ENCODE data around the gene MEF2D.

Gene MEF2D

DNA sequence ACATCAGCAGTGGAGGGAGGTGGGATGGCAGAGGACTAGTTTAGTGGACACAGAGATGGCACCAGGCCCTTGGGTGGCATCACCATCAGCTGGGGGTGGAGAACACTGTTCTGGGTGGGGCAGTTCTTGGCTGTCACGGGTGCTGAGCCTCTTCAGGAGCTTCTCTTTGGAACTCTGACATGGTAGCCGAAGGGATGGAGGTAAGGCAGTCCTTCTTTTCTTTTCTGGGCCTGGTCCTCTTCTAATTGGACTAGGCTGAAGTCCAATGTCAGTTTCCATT lies 8.3 kb upstream of the MEF2D start:
- Histone ChIP-seq H3F3A (ENCODE audit: low read depth) (peaks cover 4% of the 10 kb centered on the region; the same call in 1 of the 2 replicates), H4K20me1 (ENCODE audit: insufficient read depth, low read length, poor library complexity, severe bottlenecking) (no peaks in the 10 kb centered on the region), H3K79me2 (ENCODE audit: insufficient read depth, low read length) (no peaks in the 10 kb centered on the region; the same call in 1 of the 2 replicates), H3K4me2 (ENCODE audit: low read depth, low read length, poor library complexity, severe bottlenecking) (no peak overlapping the region), H3K4me3 (ENCODE audit: low read length, poor library complexity, severe bottlenecking) (no peak overlapping the region), H3K9me2 (replicated peaks; ENCODE audit: low read depth, low read length) (no peaks in the 10 kb centered on the region), H3K9me3 (ENCODE audit: insufficient read depth, low read depth, low read length) (no peaks in the 10 kb centered on the region), H3K27me3 (ENCODE audit: insufficient read depth, low read length, poor library complexity, severe bottlenecking) (no peaks in the 10 kb centered on the region), H3K4me1 (ENCODE audit: insufficient read depth, low read length, poor library complexity, severe bottlenecking) (peaks cover 35% of the 10 kb centered on the region), H3K36me3 (ENCODE audit: insufficient read depth, low read length) (no peaks in the 10 kb centered on the region), H3K9ac (ENCODE audit: low read depth, low read length, poor library complexity, severe bottlenecking) (no peak overlapping the region), H2AFZ (ENCODE audit: low read length) (peak overlapping the region; percentile 37; the same call in 1 of the 2 replicates)
- TF ChIP-seq EZH2phosphoT487 (IDR thresholded peaks at IDR 0.05; ENCODE audit: borderline replicate concordance), result no peak
- TF ChIP-seq, protein P1, sequence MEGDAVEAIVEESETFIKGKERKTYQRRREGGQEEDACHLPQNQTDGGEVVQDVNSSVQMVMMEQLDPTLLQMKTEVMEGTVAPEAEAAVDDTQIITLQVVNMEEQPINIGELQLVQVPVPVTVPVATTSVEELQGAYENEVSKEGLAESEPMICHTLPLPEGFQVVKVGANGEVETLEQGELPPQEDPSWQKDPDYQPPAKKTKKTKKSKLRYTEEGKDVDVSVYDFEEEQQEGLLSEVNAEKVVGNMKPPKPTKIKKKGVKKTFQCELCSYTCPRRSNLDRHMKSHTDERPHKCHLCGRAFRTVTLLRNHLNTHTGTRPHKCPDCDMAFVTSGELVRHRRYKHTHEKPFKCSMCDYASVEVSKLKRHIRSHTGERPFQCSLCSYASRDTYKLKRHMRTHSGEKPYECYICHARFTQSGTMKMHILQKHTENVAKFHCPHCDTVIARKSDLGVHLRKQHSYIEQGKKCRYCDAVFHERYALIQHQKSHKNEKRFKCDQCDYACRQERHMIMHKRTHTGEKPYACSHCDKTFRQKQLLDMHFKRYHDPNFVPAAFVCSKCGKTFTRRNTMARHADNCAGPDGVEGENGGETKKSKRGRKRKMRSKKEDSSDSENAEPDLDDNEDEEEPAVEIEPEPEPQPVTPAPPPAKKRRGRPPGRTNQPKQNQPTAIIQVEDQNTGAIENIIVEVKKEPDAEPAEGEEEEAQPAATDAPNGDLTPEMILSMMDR (conservative IDR thresholded peaks at IDR 0.05; ENCODE audit: low read length), result no peak

DNA sequence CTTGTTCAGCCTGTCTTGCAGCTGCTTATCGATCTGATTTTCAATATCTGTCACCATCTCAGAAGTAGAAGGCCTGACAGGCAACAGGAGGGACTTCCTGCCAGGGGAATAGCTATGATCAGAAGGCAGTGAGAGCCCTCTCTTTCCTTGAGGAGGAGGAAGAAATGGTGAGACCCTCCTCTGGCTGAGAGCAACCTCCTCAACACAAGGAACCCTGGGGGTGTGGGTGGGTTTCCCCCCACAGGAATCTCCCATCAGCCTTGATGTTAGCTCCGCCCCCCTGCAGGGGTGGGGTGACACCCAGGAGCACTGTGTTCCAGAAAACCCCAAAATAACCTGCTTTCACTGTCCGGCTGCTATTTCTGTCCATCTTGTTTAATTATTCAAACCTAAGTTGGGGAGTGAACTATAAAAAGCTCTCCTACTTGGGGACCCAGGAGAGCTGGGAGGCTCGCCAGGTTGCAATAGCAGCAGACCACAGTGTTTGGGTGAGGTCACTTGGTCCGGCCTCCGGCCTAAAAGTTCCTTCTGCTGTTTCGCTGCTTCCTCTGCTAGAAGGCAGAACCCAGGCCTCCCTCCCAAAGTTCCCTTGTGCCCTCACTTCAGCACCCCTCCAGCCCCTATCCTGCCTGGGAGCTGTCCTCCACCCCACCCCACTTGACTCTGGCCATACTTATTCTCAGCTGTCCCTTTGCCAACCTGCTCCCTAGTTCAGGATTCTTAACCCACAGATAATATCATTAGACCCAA lies 7.8 kb upstream of the MEF2D start:
- Histone ChIP-seq H3F3A (ENCODE audit: low read depth) (peaks cover 5% of the 10 kb centered on the region; the same call in 1 of the 2 replicates), H3K9me2 (replicated peaks; ENCODE audit: low read depth, low read length) (no peaks in the 10 kb centered on the region), H3K4me1 (ENCODE audit: insufficient read depth, low read length, poor library complexity, severe bottlenecking) (peaks cover 41% of the 10 kb centered on the region), H2AFZ (ENCODE audit: low read length) (peak overlapping the region; percentile 51; the same call in 1 of the 2 replicates), H4K20me1 (ENCODE audit: insufficient read depth, low read length, poor library complexity, severe bottlenecking) (no peaks in the 10 kb centered on the region), H3K36me3 (ENCODE audit: insufficient read depth, low read length) (no peaks in the 10 kb centered on the region), H3K4me2 (ENCODE audit: low read depth, low read length, poor library complexity, severe bottlenecking) (peak overlapping the region; percentile 41), H3K79me2 (ENCODE audit: insufficient read depth, low read length) (peaks cover 2% of the 10 kb centered on the region; the same call in 1 of the 2 replicates), H3K4me3 (ENCODE audit: low read length, poor library complexity, severe bottlenecking) (peak overlapping the region; percentile 44), H3K27me3 (ENCODE audit: insufficient read depth, low read length, poor library complexity, severe bottlenecking) (no peaks in the 10 kb centered on the region), H3K9ac (ENCODE audit: low read depth, low read length, poor library complexity, severe bottlenecking) (peak overlapping the region; percentile 53), H3K9me3 (ENCODE audit: insufficient read depth, low read depth, low read length) (no peaks in the 10 kb centered on the region)
- no peak for TF ChIP-seq EZH2phosphoT487 (IDR thresholded peaks at IDR 0.05; ENCODE audit: borderline replicate concordance)
- TF ChIP-seq, protein P1 (conservative IDR thresholded peaks at IDR 0.05; ENCODE audit: low read length), result no peak

DNA sequence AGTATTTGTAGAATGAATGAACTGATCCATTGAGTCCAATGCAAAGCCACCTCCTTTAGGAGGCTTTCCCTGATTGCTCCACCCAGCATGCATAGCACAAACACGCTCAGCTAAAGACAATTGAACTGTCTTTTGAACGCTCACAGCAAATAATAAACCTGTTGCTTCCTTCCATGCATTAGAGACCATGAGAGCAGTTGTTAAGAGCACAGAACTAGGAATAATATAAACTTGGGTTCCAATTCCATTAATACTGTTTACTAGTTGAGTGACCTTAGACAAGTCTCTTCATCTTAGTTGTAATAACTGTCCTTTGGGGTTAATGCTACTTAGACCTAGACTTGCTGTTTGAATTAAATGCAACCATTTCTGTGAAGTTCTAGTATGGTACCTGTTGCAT lies 5.9 kb upstream of the MEF2D start:
- peak overlapping the region; percentile 82 for H3K4me2 ChIP-seq (ENCODE audit: low read depth, low read length, poor library complexity, severe bottlenecking)
- no peak overlapping the region for H3K9ac ChIP-seq (ENCODE audit: low read depth, low read length, poor library complexity, severe bottlenecking)
- H3K79me2 ChIP-seq (ENCODE audit: insufficient read depth, low read length), result peaks cover 17% of the 10 kb centered on the region; the same call in 1 of the 2 replicates
- peaks cover 5% of the 10 kb centered on the region; the same call in 1 of the 2 replicates for H3F3A ChIP-seq (ENCODE audit: low read depth)
- H3K4me3 ChIP-seq (ENCODE audit: low read length, poor library complexity, severe bottlenecking), result no peak overlapping the region
- H3K9me3 ChIP-seq (ENCODE audit: insufficient read depth, low read depth, low read length), result no peaks in the 10 kb centered on the region
- no peak for TF ChIP-seq EZH2phosphoT487 (IDR thresholded peaks at IDR 0.05; ENCODE audit: borderline replicate concordance)
- TF ChIP-seq, protein P1 (conservative IDR thresholded peaks at IDR 0.05; ENCODE audit: low read length), result no peak
- H3K9me2 ChIP-seq (replicated peaks; ENCODE audit: low read depth, low read length), result no peaks in the 10 kb centered on the region
- H3K27me3 ChIP-seq (ENCODE audit: insufficient read depth, low read length, poor library complexity, severe bottlenecking), result no peaks in the 10 kb centered on the region
- H3K4me1 ChIP-seq (ENCODE audit: insufficient read depth, low read length, poor library complexity, severe bottlenecking), result peaks cover 60% of the 10 kb centered on the region
- H3K36me3 ChIP-seq (ENCODE audit: insufficient read depth, low read length), result no peaks in the 10 kb centered on the region
- H2AFZ ChIP-seq (ENCODE audit: low read length), result no peak overlapping the region
- H4K20me1 ChIP-seq (ENCODE audit: insufficient read depth, low read length, poor library complexity, severe bottlenecking), result no peaks in the 10 kb centered on the region
